GM18502 (cell line): ENCODE results near the gene COL5A3.
"Not testable (repeated sequence)": the region's sequence is repeated elsewhere in the genome, so short reads cannot be mapped to it uniquely, and the experiment has no call there.

Experiments used
- ATAC-seq: cut with Tn5 transposase; IDR thresholded peaks from one replicate; pipeline ENCODE4 v1.9.1; 2021; ENCODE audit warnings: mild to moderate bottlenecking; ENCODE audit not compliant: unreplicated experiment, poor library complexity

Gene COL5A3

DNA sequence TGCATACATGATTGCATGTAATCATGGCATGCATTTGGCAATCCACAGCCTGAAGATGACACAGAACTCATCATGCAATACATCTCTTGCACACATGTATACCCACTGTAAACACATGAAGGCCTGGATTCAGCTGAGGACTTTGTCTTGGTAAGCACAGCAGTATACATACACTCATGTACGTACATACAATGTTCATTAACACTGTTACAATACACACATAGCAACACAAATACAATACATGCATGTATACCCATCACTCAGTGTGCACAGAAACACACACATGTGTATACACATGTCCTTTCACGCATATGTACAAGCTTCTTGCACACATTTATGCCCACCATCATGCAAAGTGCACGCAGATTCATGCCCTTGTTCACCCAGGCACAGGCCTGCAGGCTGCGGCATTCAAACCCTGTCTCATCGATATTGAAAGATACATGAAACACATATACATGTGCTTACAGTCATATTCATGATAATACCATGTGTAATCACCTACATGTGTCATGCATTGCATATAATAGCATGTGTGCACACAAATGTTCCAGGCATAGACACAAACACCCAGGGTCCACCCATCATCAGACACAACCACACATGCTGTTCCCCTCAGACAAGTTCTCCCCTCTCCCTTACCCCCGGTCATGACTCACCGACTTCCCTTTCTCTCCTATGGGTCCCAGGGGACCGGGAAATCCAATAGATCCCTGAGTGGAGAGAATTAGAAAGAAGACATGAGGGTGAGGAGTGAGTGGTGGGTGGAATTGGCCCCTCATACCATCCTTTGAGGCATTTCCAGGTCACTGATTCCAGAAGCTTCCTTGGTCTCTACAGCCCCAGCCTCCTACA lies 28.7 kb downstream of the COL5A3 start:
- no peak for ATAC-seq

DNA sequence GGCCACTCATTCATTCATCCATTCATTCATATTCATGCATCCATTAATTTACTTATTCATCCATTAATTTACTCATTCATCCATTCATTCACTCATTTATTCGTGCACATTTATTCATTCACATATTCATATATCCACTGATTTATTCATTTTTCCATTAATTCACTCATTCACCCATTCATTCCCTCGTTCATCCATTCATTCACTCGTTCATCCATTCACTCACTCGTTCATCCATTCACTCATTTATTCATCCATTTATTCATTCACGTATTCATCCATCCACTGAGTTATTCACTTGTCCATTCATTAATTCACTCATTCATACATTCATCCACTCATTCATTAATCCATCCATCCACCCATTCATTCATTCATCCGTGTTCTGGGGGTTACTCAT lies 38.2 kb downstream of the COL5A3 start:
- no peak for ATAC-seq

DNA sequence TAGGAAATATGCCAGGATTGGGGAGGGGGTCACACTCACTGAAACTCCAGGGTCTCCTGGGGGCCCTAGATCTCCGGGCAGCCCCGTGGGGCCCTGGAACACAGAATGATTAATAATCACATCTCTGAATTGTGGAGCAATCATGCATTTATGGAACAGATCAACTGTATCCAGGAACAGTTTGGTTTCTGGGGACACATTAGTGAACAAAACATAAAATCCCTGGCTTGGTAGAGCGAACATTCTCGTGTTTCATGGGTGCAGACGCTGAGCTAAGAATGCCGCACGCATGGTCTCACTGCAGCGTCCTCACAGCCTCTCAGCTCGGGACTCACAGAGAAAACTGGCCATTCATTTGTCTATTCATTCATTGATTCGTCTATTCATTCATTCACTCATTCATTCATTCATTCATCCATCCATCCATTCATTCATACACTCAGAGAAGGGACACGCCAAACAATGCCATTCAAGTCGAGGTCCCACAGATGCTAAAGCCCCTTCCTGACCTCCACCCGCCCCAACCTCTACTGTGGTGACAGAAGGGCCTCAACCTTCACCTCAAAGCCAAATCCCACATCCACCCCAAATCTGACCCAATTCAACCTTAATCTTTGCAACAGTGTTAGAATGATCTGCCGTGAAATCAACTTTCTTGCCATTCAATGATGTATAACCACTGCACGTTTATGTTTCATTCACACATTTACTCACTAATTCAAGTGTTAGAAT lies 39.0 kb downstream of the COL5A3 start:
- ATAC-seq, result no peak

DNA sequence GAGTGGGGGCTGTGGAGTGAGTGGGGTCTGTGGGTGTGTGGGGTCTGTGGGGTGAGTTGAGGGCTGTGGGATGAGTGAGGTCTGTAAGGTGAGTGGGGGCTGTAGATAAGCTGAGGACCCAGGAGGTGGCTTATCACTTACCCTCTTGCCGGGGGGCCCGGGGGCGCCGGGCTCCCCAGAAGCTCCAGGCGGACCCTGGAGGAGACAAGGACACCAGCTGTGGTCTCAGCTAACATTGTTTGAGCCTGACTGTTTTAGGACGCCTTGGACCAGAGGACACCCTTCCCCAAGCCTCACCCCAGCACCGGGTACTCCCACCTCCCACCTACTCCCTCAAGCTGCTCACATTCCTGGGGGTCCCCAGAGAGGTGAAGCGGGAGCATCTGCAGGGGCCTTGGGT lies 39.8 kb downstream of the COL5A3 start:
- no peak for ATAC-seq

DNA sequence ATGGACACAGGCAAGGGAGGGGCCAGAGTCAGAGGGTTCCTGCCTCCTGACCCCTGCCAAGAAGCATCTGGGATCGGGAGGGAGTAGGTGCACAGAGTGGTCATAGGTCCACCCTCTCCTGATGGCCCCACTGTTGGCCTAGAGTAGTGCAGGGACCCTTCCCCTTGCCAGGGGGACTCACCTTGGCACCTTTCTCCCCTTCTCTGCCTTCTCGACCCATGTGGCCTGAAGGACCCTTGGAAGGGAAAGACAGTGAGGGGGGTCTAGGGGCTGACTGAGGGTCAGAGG lies 40.7 kb downstream of the COL5A3 start:
- ATAC-seq, result no peak

DNA sequence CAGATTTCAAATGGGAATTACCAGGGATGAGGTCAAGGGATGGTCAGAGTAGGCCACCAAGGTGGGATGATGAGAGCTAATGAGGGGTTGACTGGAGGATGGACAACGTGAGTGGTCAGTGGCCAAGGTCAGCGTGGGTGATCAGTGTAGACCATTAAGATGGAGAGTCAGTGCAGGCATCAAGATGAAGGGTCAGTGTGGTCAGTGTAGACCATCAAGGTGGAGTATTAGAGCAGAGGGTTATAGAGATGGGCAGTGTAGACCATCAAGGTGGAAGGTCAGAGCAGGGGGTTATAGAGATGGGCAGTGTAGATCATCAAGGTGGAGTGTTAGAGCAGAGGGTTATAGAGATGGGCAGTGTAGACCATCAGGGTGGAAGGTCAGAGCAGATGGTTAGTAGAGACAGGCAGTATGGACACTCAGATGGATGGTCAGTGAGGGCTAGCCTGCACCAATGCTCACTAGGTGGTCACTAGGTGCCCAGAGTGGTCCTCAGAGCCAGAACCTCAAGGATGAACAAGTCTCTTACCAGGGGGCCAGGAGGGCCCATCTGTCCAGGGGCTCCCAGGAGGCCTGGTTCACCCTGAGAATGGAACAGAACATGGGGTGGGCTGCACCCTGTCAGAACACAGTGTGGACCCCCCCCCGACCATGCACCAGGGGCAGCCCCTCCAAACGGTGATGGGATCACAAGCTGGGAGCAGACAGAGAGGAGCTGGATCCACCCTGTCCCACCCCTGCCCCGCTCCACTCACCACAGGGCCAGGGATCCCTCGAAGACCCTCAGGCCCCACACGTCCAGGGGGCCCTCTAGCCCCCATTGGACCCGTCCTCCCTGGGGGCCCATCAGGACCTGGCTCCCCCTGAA lies 41.2 kb downstream of the COL5A3 start:
- ATAC-seq, result no peak

DNA sequence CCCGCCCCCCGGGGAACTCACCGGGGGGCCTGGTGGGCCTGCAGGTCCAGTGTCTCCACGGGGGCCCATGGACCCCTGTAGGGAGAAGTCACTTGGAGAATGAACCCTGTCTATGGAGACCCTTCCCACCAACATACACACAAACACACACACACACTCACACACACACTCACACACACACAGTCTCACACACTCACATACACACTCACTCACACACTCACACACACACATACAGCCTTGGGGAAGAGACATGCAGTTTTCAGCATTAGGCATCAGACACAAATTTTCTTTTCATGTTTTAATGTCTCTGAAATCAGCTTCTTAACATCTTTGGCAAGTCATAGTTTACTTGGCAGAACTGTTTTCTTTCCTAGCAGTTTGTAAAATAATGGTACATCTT lies 43.0 kb downstream of the COL5A3 start:
- no peak for ATAC-seq

DNA sequence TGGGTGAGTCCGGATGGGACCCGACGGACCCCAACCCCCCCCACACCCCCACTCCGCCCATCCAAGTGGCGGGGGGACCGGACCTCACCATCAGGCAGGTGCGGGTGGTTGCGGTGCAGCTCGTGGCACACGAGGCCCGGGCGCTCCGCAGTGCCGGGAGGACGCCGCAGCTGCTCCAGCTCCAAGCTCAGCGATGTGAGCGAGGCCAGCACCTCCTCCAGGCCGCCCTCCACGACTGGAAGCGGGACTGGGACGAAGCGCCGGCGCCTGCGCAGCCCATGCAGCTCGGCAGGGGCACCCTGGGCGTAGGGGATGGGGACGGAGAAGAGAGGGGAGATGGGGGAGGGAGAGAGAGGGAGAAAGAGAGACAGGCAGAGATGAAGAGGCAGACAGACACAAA lies 43.9 kb downstream of the COL5A3 start:
- ATAC-seq, result no peak

DNA sequence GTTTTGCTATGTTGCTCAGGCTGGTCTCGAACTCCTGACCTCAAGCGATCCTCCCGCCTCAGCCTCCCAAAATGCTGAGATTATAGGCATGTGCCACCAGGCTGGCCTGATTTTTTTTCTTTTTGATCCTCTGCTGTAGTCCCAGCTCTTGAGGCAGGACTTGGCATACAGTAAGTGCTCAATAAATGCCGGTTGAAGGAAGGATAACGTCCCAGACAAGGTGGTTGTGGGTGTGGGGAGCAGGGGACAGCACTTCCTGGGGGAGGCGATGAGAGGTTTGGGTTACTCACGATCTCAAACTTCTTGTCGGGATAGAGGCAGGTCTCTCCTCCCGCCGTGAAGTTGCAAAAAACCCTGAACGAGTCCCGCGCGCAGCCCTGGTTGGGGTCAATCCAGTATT lies 44.3 kb downstream of the COL5A3 start:
- ATAC-seq, result no peak

DNA sequence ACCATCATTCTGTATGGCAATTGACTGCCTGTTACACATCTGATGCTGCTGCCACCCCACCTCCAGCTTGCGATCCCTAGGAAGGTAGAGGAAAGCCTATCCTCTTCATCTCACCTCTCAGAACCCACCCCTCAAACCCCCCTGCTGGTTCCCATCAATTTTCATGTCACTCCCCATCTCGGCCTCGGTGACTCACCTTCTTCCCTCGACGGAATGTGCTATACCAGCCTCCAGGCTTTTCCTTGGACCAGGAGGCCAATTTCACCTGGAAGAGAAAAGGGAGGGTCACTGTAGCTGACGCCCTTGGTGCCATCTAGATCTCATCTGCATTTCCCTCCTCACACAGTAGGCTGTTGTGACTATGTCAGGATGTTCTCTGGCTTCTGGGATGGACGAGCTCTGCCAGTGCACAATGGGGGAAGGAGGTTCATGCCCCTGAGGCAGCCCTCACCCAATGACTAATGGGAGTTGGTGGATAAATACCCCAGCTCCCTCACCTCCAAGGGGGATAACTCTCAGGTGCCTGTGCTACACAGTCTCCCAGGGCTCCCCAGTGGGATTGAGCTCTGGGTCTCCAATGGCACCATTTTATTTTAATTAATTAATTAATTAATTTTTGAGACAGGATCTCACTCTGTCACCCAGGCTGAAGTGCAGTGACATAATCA lies 47.5 kb downstream of the COL5A3 start:
- ATAC-seq, result no peak

DNA sequence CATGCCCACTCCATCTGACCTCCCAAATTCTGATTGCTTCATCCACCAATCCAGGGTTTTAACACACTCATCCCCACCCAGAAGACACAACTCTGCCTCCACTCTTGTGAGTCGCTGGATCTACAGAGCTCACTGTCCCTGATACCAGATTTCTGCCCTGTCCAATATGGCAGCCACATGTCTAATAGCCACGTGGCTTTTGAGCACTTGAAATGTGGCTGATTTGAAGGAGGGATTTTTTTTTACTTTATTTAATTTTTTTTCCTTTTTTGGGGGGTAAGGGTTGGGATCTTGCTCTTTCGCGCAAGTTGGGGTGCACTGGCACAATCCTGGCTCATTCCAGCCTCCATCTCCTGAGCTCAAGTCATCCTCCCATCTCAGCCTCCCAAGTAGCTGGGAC lies 49.2 kb downstream of the COL5A3 start:
- ATAC-seq, result no peak

DNA sequence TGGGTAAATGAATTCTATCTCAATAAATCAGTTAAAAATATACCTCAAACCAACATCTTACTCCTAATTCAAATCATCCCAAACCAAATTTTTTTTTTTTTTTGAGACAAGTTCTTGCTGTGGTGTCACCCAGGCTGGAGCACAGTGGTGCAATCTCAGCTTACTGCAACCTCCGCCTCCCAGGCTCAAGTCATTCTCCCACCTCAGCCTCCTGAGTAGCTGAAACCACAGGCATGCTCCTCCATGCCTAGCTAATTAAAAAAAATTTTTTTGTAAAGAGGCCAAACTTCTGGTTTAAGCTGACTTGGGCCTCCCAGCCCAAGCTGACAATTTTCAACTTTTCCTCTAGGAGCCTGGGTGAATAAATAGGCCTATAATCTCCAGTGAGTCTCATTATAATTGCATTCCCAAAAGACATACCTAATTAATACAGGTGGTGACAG lies 51.9 kb downstream of the COL5A3 start:
- no peak for ATAC-seq

DNA sequence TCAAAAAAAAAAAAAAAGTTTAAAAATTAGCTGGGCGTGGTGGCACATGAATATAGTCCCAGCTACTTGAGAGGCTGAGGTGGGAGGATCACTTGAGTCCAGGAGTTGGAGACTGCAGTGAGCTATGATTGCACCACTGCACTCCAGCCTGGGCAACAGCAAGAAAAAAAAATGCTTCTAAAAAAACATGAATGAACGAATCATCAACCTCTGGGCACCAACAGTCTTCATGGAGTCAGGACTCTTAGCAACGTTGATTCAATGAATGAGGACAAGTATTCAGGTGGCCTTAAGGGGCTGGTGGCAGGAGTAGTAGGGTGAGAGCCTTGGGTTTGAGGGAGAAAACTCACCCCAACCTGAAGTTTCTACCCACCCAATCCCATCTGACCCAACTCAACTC lies 53.3 kb downstream of the COL5A3 start:
- ATAC-seq, result no peak

DNA sequence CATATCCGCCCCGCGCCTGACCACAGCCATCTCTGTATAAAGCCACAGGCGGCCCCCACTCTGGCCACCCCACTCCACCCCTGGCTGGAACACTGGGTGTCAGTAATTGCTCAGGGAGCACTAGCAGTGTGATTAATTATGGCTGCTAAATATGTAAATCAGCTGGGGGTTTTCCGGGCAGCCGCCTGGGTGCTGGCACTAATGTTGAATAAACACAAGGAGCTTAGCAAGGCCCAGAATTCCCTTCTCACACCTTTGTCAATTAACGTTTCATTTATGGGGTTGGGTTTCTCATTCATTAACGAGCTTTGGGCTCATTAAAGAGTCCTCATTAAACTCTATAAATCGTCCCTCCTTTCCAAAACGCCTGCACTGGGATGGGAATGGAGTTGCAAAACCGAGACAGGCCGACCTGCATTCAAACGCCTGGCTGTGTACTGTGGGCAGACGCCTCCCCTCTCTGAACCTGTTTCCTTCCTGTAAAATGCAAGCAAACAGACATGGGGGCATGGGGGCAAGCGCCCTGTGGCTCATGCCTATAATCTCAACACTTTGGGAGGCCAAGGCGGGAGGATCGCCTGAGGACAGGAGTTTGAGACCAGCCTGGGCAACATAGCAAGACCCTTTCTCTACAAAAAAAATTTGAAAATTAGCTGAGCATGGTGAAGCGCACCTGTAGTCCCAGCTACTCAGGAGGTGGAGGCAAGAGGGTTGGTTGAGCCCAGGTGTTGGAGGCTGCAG lies 56.3 kb downstream of the COL5A3 start:
- no peak for ATAC-seq

DNA sequence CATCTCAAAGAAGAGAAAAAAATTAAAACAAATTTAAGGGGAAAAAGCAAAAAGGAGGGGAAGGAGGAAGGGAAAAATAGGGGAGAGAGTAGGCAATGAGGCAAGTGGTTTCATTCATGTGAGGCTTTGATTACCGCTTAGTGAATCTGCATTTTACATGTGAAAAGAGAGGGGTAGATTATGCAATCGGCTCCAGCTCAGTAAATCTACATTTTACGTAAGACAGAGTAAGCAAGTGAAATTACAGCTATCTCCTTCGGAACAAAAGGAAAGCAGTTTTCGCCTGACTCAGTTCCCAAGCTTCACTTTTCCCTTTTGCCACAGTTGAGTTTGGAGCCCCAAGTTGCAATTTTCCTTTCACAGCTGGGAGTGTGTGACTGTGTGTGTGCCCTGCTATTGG lies 58.0 kb downstream of the COL5A3 start:
- ATAC-seq, result no peak

DNA sequence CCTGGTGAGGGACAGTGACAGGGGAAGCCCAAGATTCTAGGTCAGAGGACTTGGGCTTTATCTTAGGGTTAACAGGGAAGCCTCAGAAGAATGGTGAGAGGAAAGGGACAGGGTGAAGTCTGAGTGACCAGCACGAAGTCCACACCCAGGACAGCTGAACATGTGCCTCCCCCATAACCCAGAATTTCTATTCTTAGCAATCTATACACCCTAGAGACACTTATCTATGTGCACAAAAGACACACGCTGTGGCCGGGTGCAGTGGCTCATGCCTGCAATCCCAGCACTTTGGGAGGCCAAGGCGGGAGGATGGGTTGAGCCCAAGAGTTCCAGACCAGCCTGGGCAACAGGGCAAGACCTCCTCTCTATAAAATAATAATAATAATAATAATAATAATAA lies 62.9 kb downstream of the COL5A3 start:
- ATAC-seq, result no peak

DNA sequence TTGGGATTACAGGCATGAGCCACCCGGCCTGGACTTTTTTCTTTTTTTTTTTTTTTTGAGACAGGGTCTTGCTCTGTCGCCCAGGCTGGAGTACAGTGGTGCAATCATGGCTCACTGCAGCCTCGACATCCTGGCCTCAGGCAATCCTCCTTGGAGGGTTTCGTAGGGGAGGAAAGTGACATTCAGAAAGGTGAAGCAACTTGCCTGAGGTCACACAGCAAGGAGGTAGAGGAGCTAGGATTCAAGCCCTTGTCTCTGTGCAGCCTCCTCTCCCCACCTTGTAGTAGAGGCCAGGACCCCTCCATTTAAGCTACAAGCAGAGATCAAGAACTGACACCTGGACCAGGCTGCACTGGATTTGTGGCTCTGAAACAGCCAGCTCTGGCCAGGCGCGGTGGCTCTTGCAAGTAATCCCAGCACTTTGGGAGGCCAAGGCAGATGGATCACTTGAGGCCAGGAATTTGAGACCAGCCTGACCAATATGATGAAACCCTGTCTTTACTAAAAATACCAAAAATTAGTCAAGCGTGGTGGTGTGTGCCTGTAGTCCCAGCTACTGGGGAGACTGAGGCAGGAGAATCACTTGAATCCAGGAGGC lies 63.7 kb downstream of the COL5A3 start:
- not testable (repeated sequence) for ATAC-seq

DNA sequence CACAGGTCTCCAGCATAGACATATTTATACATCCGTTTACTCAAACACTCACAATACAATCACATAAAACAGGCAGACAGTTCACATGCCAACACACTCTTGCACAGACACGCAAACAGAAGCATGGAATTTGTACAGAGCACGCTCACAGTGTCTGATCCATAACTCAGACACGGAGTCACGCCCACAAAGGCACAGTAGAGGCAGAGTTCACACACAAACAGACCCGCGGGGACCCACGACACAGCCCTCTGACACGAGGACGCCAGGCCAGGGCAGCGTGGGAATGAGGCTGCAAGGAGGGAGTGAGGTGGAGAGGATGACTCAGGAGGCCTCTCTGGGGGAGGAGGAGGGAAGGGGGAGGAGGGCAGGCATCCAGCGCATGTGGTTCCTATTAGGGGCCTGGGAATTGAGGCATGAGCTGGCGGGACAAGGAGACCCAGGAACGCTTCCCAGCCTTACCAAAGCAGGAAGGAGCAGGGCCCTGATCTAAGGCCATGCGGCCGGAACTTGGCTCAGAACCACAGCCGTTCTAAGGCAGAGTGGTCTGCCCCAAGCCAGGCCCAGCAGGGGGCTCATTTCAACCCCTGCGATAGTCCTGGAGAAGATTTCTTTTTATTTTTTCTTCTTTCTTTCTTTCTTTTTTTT lies 64.9 kb downstream of the COL5A3 start:
- no peak for ATAC-seq

DNA sequence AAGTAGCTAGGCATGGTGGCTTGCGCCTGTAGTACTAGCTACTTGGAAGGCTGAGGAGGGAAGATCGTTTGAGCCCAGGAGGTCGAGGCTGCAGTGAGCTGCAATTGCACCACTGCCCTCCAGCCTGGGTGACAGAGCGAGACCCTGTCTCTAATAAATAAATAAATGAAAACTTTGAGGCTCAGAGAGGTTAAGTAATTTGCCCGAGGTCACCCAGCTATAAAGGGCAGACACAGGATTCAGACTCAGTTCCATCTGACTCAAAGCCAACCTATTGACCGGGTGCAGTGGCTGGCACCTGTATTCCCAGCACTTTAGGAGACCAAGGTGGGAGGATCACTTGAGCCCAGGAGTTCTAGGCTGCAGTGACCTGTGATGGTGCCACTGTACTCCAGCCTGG lies 66.6 kb downstream of the COL5A3 start:
- no peak for ATAC-seq
